ENCODE results near the gene MLPH. TPM values are rescaled to one million over a fixed set of nuclear protein-coding genes. Genes with fewer than 3 reads are reported as not detected.

The MLPH gene
- total and polyA plus RNA-seq, 9 of the 15 experiments (the other 6 are each of a cell fraction or from before 2014, with no cell fraction given), result 0.22 TPM; not detected in 8

DNA sequence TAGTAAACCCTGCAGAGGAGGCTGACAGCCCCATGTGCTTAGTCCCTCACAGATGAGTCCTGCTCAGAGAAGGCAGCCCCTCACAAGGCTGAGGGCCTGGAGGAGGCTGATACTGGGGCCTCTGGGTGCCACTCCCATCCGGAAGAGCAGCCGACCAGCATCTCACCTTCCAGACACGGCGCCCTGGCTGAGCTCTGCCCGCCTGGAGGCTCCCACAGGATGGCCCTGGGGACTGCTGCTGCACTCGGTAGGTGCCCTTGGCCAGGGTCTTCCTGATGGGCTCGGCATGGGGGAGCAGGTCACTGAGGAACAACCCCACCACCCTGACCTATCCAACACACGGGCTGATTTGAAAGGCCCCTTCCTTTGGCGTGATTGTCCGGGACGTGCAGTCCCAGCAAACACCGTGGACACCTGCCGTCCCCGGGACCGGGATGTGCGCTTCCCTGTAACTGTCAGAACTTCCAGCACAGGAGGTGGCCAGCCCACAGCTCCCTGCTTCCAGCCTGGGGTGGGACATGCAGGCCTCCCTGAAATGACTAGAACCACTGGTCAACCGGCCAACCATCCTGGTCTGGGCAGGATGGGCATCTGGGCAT lies 38.6 kb downstream of the MLPH start:
- ATAC-seq, result no peak
- Histone ChIP-seq H3K36me3 (ENCODE audit: control insufficient read depth, insufficient read depth, low read length) (no peaks in the 10 kb centered on the region), H3K4me1 (replicated peaks in 1 of 2; ENCODE audit: control insufficient read depth in 2 of 2, insufficient read depth in 2 of 2, low read length in 2 of 2) (no peaks in the 10 kb centered on the region), H3K9me3 (replicated peaks; ENCODE audit: control insufficient read depth, insufficient read depth, low read depth, low read length) (no peaks in the 10 kb centered on the region), H3K4me3 (no peak overlapping the region), H3K79me2 (ENCODE audit: control insufficient read depth, insufficient read depth, low read length) (no peaks in the 10 kb centered on the region), H3K9ac (ENCODE audit: insufficient read depth in 1 of 2, low read depth in 2 of 2, low read length in 2 of 2) (no peak overlapping the region), H2AFZ (ENCODE audit: low read depth, low read length) (no peak overlapping the region), H4K20me1 (replicated peaks; ENCODE audit: control insufficient read depth, insufficient read depth, low read length) (no peaks in the 10 kb centered on the region), H3K27ac (ENCODE audit: extremely low read depth, low read depth, low read length) (no peak overlapping the region), H3K9me1 (ENCODE audit: control insufficient read depth, insufficient read depth, low read length) (no peaks in the 10 kb centered on the region), H3K4me2 (ENCODE audit: insufficient read depth, low read length) (no peak overlapping the region), H3K27me3 (ENCODE audit: control insufficient read depth in 2 of 2, insufficient read depth in 2 of 2, low read length in 2 of 2) (peaks cover 0 to 32% of the 10 kb centered on the region in 2 experiments; a peak in 3 of 5 replicates)
- BruUV-seq (replicated peaks), result no TSS peak
- ChIA-PET POLR2A (no interaction called here), CTCF (ENCODE audit: low intra/inter-chr PET ratio) (no interaction called here)
- DNase-seq (ENCODE audit: extremely low read depth in 1 of 4, low spot score in 3 of 4), result no peak
- in situ Hi-C loops (cut with MboI), result no loop called here
- intact Hi-C loops (cut with micrococcal nuclease), result no loop called here
- no peak for TF ChIP-seq ZNF780A (CRISPR knock-in tag; IDR thresholded peaks at IDR 0.05)
- TF ChIP-seq ZNF197 (CRISPR knock-in tag; IDR thresholded peaks at IDR 0.05; ENCODE audit: low read depth), result no peak
- no peak for TF ChIP-seq CBFA2T3 (IDR thresholded peaks at IDR 0.05)
- no peak for TF ChIP-seq SETDB1 (IDR thresholded peaks at IDR 0.05; ENCODE audit: low read length)
- TF ChIP-seq, protein P1, sequence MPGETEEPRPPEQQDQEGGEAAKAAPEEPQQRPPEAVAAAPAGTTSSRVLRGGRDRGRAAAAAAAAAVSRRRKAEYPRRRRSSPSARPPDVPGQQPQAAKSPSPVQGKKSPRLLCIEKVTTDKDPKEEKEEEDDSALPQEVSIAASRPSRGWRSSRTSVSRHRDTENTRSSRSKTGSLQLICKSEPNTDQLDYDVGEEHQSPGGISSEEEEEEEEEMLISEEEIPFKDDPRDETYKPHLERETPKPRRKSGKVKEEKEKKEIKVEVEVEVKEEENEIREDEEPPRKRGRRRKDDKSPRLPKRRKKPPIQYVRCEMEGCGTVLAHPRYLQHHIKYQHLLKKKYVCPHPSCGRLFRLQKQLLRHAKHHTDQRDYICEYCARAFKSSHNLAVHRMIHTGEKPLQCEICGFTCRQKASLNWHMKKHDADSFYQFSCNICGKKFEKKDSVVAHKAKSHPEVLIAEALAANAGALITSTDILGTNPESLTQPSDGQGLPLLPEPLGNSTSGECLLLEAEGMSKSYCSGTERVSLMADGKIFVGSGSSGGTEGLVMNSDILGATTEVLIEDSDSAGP (CRISPR knock-in tag; IDR thresholded peaks at IDR 0.05), result no peak
- TF ChIP-seq, protein P2, sequence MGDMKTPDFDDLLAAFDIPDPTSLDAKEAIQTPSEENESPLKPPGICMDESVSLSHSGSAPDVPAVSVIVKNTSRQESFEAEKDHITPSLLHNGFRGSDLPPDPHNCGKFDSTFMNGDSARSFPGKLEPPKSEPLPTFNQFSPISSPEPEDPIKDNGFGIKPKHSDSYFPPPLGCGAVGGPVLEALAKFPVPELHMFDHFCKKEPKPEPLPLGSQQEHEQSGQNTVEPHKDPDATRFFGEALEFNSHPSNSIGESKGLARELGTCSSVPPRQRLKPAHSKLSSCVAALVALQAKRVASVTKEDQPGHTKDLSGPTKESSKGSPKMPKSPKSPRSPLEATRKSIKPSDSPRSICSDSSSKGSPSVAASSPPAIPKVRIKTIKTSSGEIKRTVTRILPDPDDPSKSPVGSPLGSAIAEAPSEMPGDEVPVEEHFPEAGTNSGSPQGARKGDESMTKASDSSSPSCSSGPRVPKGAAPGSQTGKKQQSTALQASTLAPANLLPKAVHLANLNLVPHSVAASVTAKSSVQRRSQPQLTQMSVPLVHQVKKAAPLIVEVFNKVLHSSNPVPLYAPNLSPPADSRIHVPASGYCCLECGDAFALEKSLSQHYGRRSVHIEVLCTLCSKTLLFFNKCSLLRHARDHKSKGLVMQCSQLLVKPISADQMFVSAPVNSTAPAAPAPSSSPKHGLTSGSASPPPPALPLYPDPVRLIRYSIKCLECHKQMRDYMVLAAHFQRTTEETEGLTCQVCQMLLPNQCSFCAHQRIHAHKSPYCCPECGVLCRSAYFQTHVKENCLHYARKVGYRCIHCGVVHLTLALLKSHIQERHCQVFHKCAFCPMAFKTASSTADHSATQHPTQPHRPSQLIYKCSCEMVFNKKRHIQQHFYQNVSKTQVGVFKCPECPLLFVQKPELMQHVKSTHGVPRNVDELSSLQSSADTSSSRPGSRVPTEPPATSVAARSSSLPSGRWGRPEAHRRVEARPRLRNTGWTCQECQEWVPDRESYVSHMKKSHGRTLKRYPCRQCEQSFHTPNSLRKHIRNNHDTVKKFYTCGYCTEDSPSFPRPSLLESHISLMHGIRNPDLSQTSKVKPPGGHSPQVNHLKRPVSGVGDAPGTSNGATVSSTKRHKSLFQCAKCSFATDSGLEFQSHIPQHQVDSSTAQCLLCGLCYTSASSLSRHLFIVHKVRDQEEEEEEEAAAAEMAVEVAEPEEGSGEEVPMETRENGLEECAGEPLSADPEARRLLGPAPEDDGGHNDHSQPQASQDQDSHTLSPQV (IDR thresholded peaks at IDR 0.05), result no peak
- no peak for TF ChIP-seq ETV1 (tag; conservative IDR thresholded peaks at IDR 0.05; ENCODE audit: low read depth)
- 13% methylated on average over 9 of the region's 17 CpGs for WGBS (ENCODE audit: insufficient coverage, low coverage, missing lambda C conversion rate)
- no peak for FAIRE-seq

All from K562 (cell line).